NT2/D1 (cell line): ENCODE data around the gene C1D.

Source experiments
- SUZ12 ChIP-seq: IDR thresholded peaks from 2 replicates; pipeline ENCODE4 v1.6.1; 2011; ENCODE audit not compliant: insufficient read length, insufficient read depth; ENCODE audit errors: extremely low read depth
- YY1 ChIP-seq: IDR thresholded peaks from 2 replicates; pipeline ENCODE4 v1.6.1; 2011; ENCODE audit not compliant: insufficient read length, insufficient read depth
- ZNF274 ChIP-seq: IDR thresholded peaks from 2 replicates; pipeline ENCODE4 v1.6.1; 2011; ENCODE audit warnings: mild to moderate bottlenecking, low read depth, low read length

GRCh38 chr2:68093634-68094033 is 30.8 kb upstream of the C1D start:
- TF ChIP-seq YY1 (no peak), ZNF274 (no peak), SUZ12 (no peak)
